ENCODE results near the gene NDP. TPM values are rescaled to one million over a fixed set of nuclear protein-coding genes. Genes with fewer than 3 reads are reported as not detected.

Gene NDP
- total RNA-seq, 8 experiments from 2014 or later: 1.4 to 18.6 (median 2.5) TPM

- peak in 3 of 8 experiments; percentile 45 to 86 (median 55) for ATAC-seq (replicated peaks in 6 of 8)
- in situ Hi-C loops (cut with MboI; ENCODE audit: low pct_unique_long_range_greater_than_20kb in 2 of 9, low sequenced_read_pairs in 9 of 9, unreplicated experiment in 9 of 9): no loop called here
- H3K4me3 ChIP-seq: no peak overlapping the region
- H3K4me1 ChIP-seq (replicated peaks in 1 of 2): peaks cover 0 to 2% of the 10 kb centered on the region in 2 donors
- H3K27ac ChIP-seq: no peak overlapping the region
- WGBS, 10 experiments: 80 to 100% (median 83%) methylated on average over 1 of the region's 1 CpG; no CpG with 5 or more reads in 7 of the 10 experiments
Observed at GRCh38 chrX:43910012-43910411, 63.2 kb downstream of the NDP start.

GRCh38 chrX:43909141-43909540 is 64.0 kb downstream of the NDP start:
- WGBS, 10 experiments: 0 to 83% (median 64%) methylated on average over 1 of the region's 1 CpG; no CpG with 5 or more reads in 7 of the 10 experiments
- Histone ChIP-seq H3K4me3 (no peak overlapping the region), H3K27ac (no peak overlapping the region), H3K4me1 (replicated peaks in 1 of 2) (peaks cover 0 to 2% of the 10 kb centered on the region in 2 donors)
- in situ Hi-C loops (cut with MboI; ENCODE audit: low pct_unique_long_range_greater_than_20kb in 2 of 9, low sequenced_read_pairs in 9 of 9, unreplicated experiment in 9 of 9): no loop called here
- ATAC-seq (replicated peaks in 6 of 8): no peak

- Histone ChIP-seq H3K4me1 (replicated peaks in 1 of 2) (no peaks in the 10 kb centered on the region), H3K27ac (no peak overlapping the region), H3K4me3 (no peak overlapping the region)
- WGBS, 10 experiments: 8 to 85% (median 60%) methylated on average over 1 to 3 of the region's 5 CpGs; no CpG with 5 or more reads in 3 of the 10 experiments
- in situ Hi-C loops (cut with MboI; ENCODE audit: low pct_unique_long_range_greater_than_20kb in 2 of 9, low sequenced_read_pairs in 9 of 9, unreplicated experiment in 9 of 9): no loop called here
- peak in 4 of 8 experiments; percentile 27 to 97 (median 48) for ATAC-seq (replicated peaks in 6 of 8)
Observed at GRCh38 chrX:43899878-43900815, 73.0 kb downstream of the NDP start.

Other genes starting within 250 kb of the NDP start
- 10 to 100 TPM in 1 of 8 experiments, 1 to 10 TPM in 1, under 1 TPM in 5, not detected in 1; 0.10 to 21.8 (median 0.54) TPM for gene MAOB, start 90.9 kb downstream of the NDP start, total RNA-seq

Data from motor neuron (in vitro differentiated cells).